ENCODE measurements around the gene LAMA3.
"Not testable (repeated sequence)": the region's sequence is repeated elsewhere in the genome, so short reads cannot be mapped to it uniquely, and the experiment has no call there.

The LAMA3 gene

GRCh38 chr18:23731861-23732260 lies 42.6 kb downstream of the LAMA3 start:
- no peak for DNase-seq (ENCODE audit: low read depth, low spot score)

GRCh38 chr18:23732439-23732838 lies 43.2 kb downstream of the LAMA3 start:
- DNase-seq (ENCODE audit: low read depth, low spot score) = no peak

- not testable (repeated sequence) for DNase-seq (ENCODE audit: low read depth, low spot score)
Measured at GRCh38 chr18:23733265-23733664, 44.0 kb downstream of the LAMA3 start.

- DNase-seq (ENCODE audit: low read depth, low spot score) = no peak
Measured at GRCh38 chr18:23733895-23734294, 44.6 kb downstream of the LAMA3 start.

- DNase-seq (ENCODE audit: low read depth, low spot score) = no peak
Measured at GRCh38 chr18:23735021-23735464, 45.8 kb downstream of the LAMA3 start.

- DNase-seq (ENCODE audit: low read depth, low spot score) = no peak
Measured at GRCh38 chr18:23737578-23737977, 48.3 kb downstream of the LAMA3 start.

- DNase-seq (ENCODE audit: low read depth, low spot score) = no peak
Measured at GRCh38 chr18:23738151-23738550, 48.9 kb downstream of the LAMA3 start.

GRCh38 chr18:23738575-23738974 lies 49.3 kb downstream of the LAMA3 start:
- no peak for DNase-seq (ENCODE audit: low read depth, low spot score)

- no peak for DNase-seq (ENCODE audit: low read depth, low spot score)
Measured at GRCh38 chr18:23740105-23740830, 51.0 kb downstream of the LAMA3 start.

- not testable (repeated sequence) for DNase-seq (ENCODE audit: low read depth, low spot score)
Measured at GRCh38 chr18:23741967-23742366, 52.7 kb downstream of the LAMA3 start.

GRCh38 chr18:23743733-23744333 lies 54.6 kb downstream of the LAMA3 start:
- DNase-seq (ENCODE audit: low read depth, low spot score) = no peak

GRCh38 chr18:23745366-23745765 lies 56.1 kb downstream of the LAMA3 start:
- DNase-seq (ENCODE audit: low read depth, low spot score) = no peak

- DNase-seq (ENCODE audit: low read depth, low spot score) = no peak
Measured at GRCh38 chr18:23746851-23747250, 57.6 kb downstream of the LAMA3 start.

GRCh38 chr18:23752363-23752762 lies 63.1 kb downstream of the LAMA3 start:
- no peak for DNase-seq (ENCODE audit: low read depth, low spot score)

GRCh38 chr18:23752796-23753195 lies 63.5 kb downstream of the LAMA3 start:
- DNase-seq (ENCODE audit: low read depth, low spot score) = no peak

GRCh38 chr18:23756590-23757436 lies 67.6 kb downstream of the LAMA3 start:
- DNase-seq (ENCODE audit: low read depth, low spot score) = no peak

GRCh38 chr18:23757437-23757733 lies 68.1 kb downstream of the LAMA3 start:
- DNase-seq (ENCODE audit: low read depth, low spot score) = no peak

- DNase-seq (ENCODE audit: low read depth, low spot score) = no peak
Measured at GRCh38 chr18:23758281-23758680, 69.0 kb downstream of the LAMA3 start.

- no peak for DNase-seq (ENCODE audit: low read depth, low spot score)
Measured at GRCh38 chr18:23761941-23762340, 72.7 kb downstream of the LAMA3 start.

- no peak for DNase-seq (ENCODE audit: low read depth, low spot score)
Measured at GRCh38 chr18:23763343-23763742, 74.1 kb downstream of the LAMA3 start.

- no peak for DNase-seq (ENCODE audit: low read depth, low spot score)
Measured at GRCh38 chr18:23765931-23766330, 76.7 kb downstream of the LAMA3 start.

- no peak for DNase-seq (ENCODE audit: low read depth, low spot score)
Measured at GRCh38 chr18:23772327-23773024, 83.2 kb downstream of the LAMA3 start.

Measured in activated CD4-positive, CD25-positive, alpha-beta regulatory T cell treated with anti-CD3 and anti-CD28 coated beads, Interleukin-2, amount 50 U/mL, for 16 hours (primary cell).